Astrocyte (in vitro differentiated cells and primary cell): ENCODE results near the gene PCDHB2. TPM values are rescaled to one million over a fixed set of nuclear protein-coding genes. Genes with fewer than 3 reads are reported as not detected.

Experiments used
- DNase-seq: peaks from one replicate; pipeline ENCODE4 v3.0.0-alpha.2; 2010; ENCODE audit warnings: low read depth
- FAIRE-seq: peaks from 2 replicates; lab custom pipeline; 2011; peaks lifted over from hg19 to GRCh38; lab: Jason Lieb, UNC
- H2AFZ ChIP-seq: 2 replicates; pipeline ENCODE4 v1.6.0; 2012; ENCODE audit warnings: low read depth, low read length, inconsistent platforms
- H3K27ac ChIP-seq: 2 replicates; pipeline ENCODE4 v1.5.1; 2011; ENCODE audit warnings: low read depth, low read length, inconsistent platforms
- H3K27me3 ChIP-seq: 2 replicates; pipeline ENCODE4 v1.6.0; 2011; ENCODE audit warnings: low read length, inconsistent platforms; ENCODE audit not compliant: insufficient read depth
- H3K36me3 ChIP-seq: 2 replicates; pipeline ENCODE4 v1.5.1; 2011; ENCODE audit warnings: low read length, inconsistent platforms; ENCODE audit not compliant: insufficient read depth
- H3K4me1 ChIP-seq: 2 replicates; pipeline ENCODE4 v1.5.1; 2011; ENCODE audit warnings: low read length, inconsistent platforms; ENCODE audit not compliant: insufficient read depth
- H3K4me2 ChIP-seq: 2 replicates; pipeline ENCODE4 v1.6.0; 2012; ENCODE audit warnings: low read length, inconsistent platforms
- H3K4me3 ChIP-seq: 2 replicates; pipeline ENCODE4 v1.5.1; 2011; ENCODE audit warnings: low read depth, mild to moderate bottlenecking, low read length, inconsistent platforms; ENCODE audit not compliant: insufficient read depth
- H3K79me2 ChIP-seq: 2 replicates; pipeline ENCODE4 v1.6.0; 2012; ENCODE audit warnings: mild to moderate bottlenecking, low read length, inconsistent platforms; ENCODE audit not compliant: insufficient read depth
- H3K9ac ChIP-seq: 2 replicates; pipeline ENCODE4 v1.6.0; 2012; ENCODE audit warnings: mild to moderate bottlenecking, low read length, inconsistent platforms
- H3K9me3 ChIP-seq: 2 replicates; pipeline ENCODE4 v1.5.1; 2012; ENCODE audit warnings: low read depth, mild to moderate bottlenecking, low read length, inconsistent platforms; ENCODE audit not compliant: insufficient read depth
- H4K20me1 ChIP-seq: 2 replicates; pipeline ENCODE4 v1.6.0; 2012; ENCODE audit warnings: low read length, inconsistent platforms; ENCODE audit not compliant: insufficient read depth
- H3K27ac Mint-ChIP-seq: one replicate; pipeline ENCODE4 v1.8.0; 2021; ENCODE audit warnings: mild to moderate bottlenecking, mixed read lengths; ENCODE audit not compliant: unreplicated experiment
- H3K27me3 Mint-ChIP-seq: one replicate; pipeline ENCODE4 v1.8.0; 2021; ENCODE audit warnings: low read depth, mixed read lengths; ENCODE audit not compliant: unreplicated experiment
- H3K36me3 Mint-ChIP-seq: one replicate; pipeline ENCODE4 v1.8.0; 2021; ENCODE audit warnings: low read depth, mixed read lengths; ENCODE audit not compliant: unreplicated experiment
- H3K4me1 Mint-ChIP-seq: one replicate; pipeline ENCODE4 v1.8.0; 2021; ENCODE audit warnings: low read depth, mixed read lengths; ENCODE audit not compliant: unreplicated experiment
- H3K4me3 Mint-ChIP-seq: one replicate; pipeline ENCODE4 v1.8.0; 2021; ENCODE audit warnings: mild to moderate bottlenecking, moderate library complexity, mixed read lengths; ENCODE audit not compliant: unreplicated experiment
- H3K9me3 Mint-ChIP-seq: one replicate; pipeline ENCODE4 v1.8.0; 2021; ENCODE audit warnings: mild to moderate bottlenecking, mixed read lengths; ENCODE audit not compliant: unreplicated experiment
- EZH2 ChIP-seq: IDR thresholded peaks from 2 replicates; pipeline ENCODE4 v1.6.1; 2012; ENCODE audit warnings: mild to moderate bottlenecking, low read length, inconsistent platforms; ENCODE audit not compliant: insufficient read depth
- total RNA-seq: library from RNA; stranded (reverse); gene quantifications from 2 replicates; pipeline ENCODE4 v1.2.1, GENCODE V29; 2021
- TF ChIP-seq, protein P1 (sequence below): IDR thresholded peaks from 2 replicates; pipeline ENCODE4 v1.5.1; 2011; ENCODE audit warnings: low read depth, mild to moderate bottlenecking, inconsistent platforms, low read length, moderate library complexity; ENCODE audit not compliant: insufficient read depth

Gene PCDHB2
- total RNA-seq, 1 donor from 2014 or later, result 44.3 TPM

GRCh38 chr5:141051521-141051866 lies 42.9 kb upstream of the PCDHB2 start:
- H3K4me3 ChIP-seq, result no peak overlapping the region

DNA sequence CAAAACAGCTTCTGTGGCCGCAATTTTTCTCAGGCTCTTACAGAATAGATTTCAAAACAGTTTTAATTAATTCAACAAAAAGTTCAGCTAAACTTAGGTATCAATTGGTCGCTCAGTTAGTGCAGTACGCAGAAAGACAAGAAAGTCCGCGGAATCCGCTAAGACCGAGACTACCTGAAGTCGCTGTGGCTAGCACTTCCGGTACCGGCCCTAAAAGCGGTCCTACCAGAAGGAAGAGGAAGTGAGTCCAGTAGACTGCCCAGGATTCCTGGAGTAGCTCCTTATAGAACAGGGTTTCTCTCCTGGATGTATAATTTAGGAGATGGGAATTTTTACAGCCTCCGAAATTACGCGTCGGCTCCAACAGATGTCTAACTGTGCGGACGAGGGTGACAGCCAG lies 16.6 kb upstream of the PCDHB2 start:
- H3K4me3 Mint-ChIP-seq, result no peak overlapping the region
- H3K27me3 Mint-ChIP-seq, result no peaks in the 10 kb centered on the region
- Histone ChIP-seq H3K27ac (no peak overlapping the region), H3K79me2 (no peaks in the 10 kb centered on the region), H3K36me3 (no peaks in the 10 kb centered on the region), H4K20me1 (no peaks in the 10 kb centered on the region), H2AFZ (no peak overlapping the region), H3K9me3 (no peaks in the 10 kb centered on the region), H3K9ac (no peak overlapping the region), H3K4me3 (no peak overlapping the region), H3K27me3 (no peaks in the 10 kb centered on the region), H3K4me1 (no peaks in the 10 kb centered on the region), H3K4me2 (no peak overlapping the region)
- no peak overlapping the region for H3K27ac Mint-ChIP-seq
- peaks cover 5% of the 10 kb centered on the region for H3K9me3 Mint-ChIP-seq
- DNase-seq (no peak), FAIRE-seq (no peak)
- H3K36me3 Mint-ChIP-seq, result no peaks in the 10 kb centered on the region
- TF ChIP-seq, protein P1, sequence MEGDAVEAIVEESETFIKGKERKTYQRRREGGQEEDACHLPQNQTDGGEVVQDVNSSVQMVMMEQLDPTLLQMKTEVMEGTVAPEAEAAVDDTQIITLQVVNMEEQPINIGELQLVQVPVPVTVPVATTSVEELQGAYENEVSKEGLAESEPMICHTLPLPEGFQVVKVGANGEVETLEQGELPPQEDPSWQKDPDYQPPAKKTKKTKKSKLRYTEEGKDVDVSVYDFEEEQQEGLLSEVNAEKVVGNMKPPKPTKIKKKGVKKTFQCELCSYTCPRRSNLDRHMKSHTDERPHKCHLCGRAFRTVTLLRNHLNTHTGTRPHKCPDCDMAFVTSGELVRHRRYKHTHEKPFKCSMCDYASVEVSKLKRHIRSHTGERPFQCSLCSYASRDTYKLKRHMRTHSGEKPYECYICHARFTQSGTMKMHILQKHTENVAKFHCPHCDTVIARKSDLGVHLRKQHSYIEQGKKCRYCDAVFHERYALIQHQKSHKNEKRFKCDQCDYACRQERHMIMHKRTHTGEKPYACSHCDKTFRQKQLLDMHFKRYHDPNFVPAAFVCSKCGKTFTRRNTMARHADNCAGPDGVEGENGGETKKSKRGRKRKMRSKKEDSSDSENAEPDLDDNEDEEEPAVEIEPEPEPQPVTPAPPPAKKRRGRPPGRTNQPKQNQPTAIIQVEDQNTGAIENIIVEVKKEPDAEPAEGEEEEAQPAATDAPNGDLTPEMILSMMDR, result no peak
- H3K4me1 Mint-ChIP-seq, result no peaks in the 10 kb centered on the region

More at GRCh38 chr5:141051521-141051866, 42.9 kb upstream of the PCDHB2 start:
- Histone ChIP-seq H3K36me3 (no peaks in the 10 kb centered on the region), H2AFZ (no peak overlapping the region), H3K27me3 (no peaks in the 10 kb centered on the region), H3K9ac (no peak overlapping the region), H3K27ac (no peak overlapping the region), H3K9me3 (peaks cover 6% of the 10 kb centered on the region), H4K20me1 (no peaks in the 10 kb centered on the region), H3K4me1 (no peaks in the 10 kb centered on the region), H3K4me2 (peak overlapping the region; percentile 55), H3K79me2 (no peaks in the 10 kb centered on the region)
- no peak for FAIRE-seq
- Mint-ChIP-seq H3K27ac (no peak overlapping the region), H3K36me3 (no peaks in the 10 kb centered on the region), H3K4me1 (no peaks in the 10 kb centered on the region), H3K27me3 (peaks cover 26% of the 10 kb centered on the region), H3K4me3 (peak overlapping the region; percentile 91), H3K9me3 (no peaks in the 10 kb centered on the region)
- no peak for TF ChIP-seq EZH2
- TF ChIP-seq, protein P1, result no peak
- DNase-seq, result no peak

GRCh38 chr5:141082228-141082627 lies 12.2 kb upstream of the PCDHB2 start:
- no peak overlapping the region for H3K4me2 ChIP-seq
- H3K27ac ChIP-seq, result no peak overlapping the region
- no peak overlapping the region for H3K4me3 Mint-ChIP-seq
- H3K4me1 ChIP-seq, result no peaks in the 10 kb centered on the region
- no peak for FAIRE-seq
- no peaks in the 10 kb centered on the region for H3K9me3 ChIP-seq
- peaks cover 5% of the 10 kb centered on the region for H3K9me3 Mint-ChIP-seq
- DNase-seq, result no peak
- no peaks in the 10 kb centered on the region for H3K27me3 ChIP-seq
- no peaks in the 10 kb centered on the region for H4K20me1 ChIP-seq
- H3K27ac Mint-ChIP-seq, result no peak overlapping the region
- TF ChIP-seq, protein P1, result no peak
- TF ChIP-seq EZH2, result no peak
- no peak overlapping the region for H2AFZ ChIP-seq
- no peak overlapping the region for H3K4me3 ChIP-seq
- no peaks in the 10 kb centered on the region for H3K27me3 Mint-ChIP-seq
- H3K9ac ChIP-seq, result no peak overlapping the region
- H3K79me2 ChIP-seq, result no peaks in the 10 kb centered on the region
- no peaks in the 10 kb centered on the region for H3K36me3 Mint-ChIP-seq
- H3K4me1 Mint-ChIP-seq, result no peaks in the 10 kb centered on the region
- no peaks in the 10 kb centered on the region for H3K36me3 ChIP-seq
